IMR-90 (cell line): ENCODE results near the gene USP4.

Experiments used
- CTCF ChIP-seq: conservative IDR thresholded peaks from 2 replicates; pipeline ENCODE4 v1.5.1; 2012; ENCODE audit warnings: mild to moderate bottlenecking, low read depth, low read length, improper control_type of control experiment
- MAZ ChIP-seq: IDR thresholded peaks from 2 replicates; pipeline ENCODE4 v1.6.1; 2012; ENCODE audit warnings: low read depth, mild to moderate bottlenecking, low read length, improper control_type of control experiment, moderate library complexity, borderline replicate concordance
- POLR2A ChIP-seq: IDR thresholded peaks from 2 replicates; pipeline ENCODE4 v1.6.1; 2012; ENCODE audit warnings: mild to moderate bottlenecking, low read depth, low read length
- RAD21 ChIP-seq: IDR thresholded peaks from 2 replicates; pipeline ENCODE4 v1.6.1; 2012; ENCODE audit warnings: low read length, improper control_type of control experiment
- USF2 ChIP-seq: fragments of 150-350 bp; IDR thresholded peaks from 2 replicates; pipeline ENCODE4 v1.6.1; 2017; ENCODE audit warnings: mild to moderate bottlenecking, antibody characterized with exemption, low read length, low read depth

DNA sequence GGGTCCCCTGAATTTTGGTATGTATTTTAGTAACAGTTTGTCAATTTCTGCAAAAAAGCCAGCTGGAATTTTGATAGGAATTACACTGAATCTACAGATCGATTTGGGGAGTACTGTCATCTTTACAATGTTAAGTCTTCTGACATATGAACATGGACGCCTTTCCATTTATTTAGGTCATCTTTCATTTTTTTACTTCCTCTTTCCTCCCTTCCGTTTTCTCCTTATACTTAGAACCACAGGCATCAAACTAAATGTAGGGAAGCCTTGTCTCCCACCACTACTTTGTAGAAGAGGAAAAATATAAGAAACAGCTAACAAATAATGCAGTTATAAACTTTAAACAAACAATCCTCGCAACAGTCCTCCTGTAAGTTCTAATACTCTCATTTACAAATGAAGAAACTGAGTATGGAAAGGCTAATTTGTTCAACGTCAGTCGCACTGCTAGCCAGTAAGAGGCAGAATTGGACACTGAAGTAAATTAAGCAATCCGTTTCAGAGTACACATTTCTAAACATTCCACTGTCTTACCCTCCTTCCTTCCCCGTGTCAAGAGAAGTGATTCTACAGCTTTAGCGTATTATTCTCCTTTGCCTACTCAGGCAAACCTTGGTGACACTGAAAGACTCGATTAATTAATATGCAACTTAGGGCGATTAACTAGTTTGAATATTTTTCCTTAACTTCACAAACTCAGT, 46.4 kb upstream of the USP4 start:
- TF ChIP-seq POLR2A (no peak), USF2 (no peak), CTCF (no peak), MAZ (no peak), RAD21 (no peak)
